ENCODE results near the gene HDAC4.

- TF ChIP-seq POLR2A (IDR thresholded peaks at IDR 0.05), result no peak
- TF ChIP-seq, protein P1, sequence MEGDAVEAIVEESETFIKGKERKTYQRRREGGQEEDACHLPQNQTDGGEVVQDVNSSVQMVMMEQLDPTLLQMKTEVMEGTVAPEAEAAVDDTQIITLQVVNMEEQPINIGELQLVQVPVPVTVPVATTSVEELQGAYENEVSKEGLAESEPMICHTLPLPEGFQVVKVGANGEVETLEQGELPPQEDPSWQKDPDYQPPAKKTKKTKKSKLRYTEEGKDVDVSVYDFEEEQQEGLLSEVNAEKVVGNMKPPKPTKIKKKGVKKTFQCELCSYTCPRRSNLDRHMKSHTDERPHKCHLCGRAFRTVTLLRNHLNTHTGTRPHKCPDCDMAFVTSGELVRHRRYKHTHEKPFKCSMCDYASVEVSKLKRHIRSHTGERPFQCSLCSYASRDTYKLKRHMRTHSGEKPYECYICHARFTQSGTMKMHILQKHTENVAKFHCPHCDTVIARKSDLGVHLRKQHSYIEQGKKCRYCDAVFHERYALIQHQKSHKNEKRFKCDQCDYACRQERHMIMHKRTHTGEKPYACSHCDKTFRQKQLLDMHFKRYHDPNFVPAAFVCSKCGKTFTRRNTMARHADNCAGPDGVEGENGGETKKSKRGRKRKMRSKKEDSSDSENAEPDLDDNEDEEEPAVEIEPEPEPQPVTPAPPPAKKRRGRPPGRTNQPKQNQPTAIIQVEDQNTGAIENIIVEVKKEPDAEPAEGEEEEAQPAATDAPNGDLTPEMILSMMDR (IDR thresholded peaks at IDR 0.05), result no peak
Measured at GRCh38 chr2:239391286-239392071, 9.3 kb downstream of the HDAC4 start.

Data from tibial nerve (tissue), 3 donors.